GM10847 (cell line): ENCODE results near the gene SF3A1.
A peak's percentile ranks its signal among the peaks of the same experiment; 100 is the strongest.

ENCODE experiments used
- POLR2A ChIP-seq: IDR thresholded peaks from 2 replicates; pipeline ENCODE4 v1.6.1; 2011; ENCODE audit not compliant: insufficient read length; ENCODE audit errors: extremely low read depth

Gene SF3A1

DNA sequence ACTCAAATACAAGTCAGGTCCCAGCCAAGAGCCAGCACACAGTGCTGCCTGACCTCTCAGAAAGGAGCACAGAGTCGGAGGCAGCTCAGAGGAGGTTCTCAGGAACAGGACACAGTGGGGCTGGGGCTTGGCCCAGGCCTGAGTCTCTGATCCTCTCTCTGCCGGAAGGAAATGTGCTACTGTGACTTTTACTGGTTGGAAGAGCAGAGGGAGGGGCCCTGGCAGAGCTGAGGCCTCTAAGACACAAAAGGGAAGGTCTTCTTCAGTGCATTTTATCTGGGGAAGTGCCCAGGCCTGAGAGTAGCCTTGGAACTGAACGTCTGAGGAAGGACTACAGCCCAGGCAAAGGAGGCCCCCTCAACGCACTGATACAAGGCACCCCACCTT is 51.2 kb downstream of the SF3A1 start:
- TF ChIP-seq POLR2A: peak; percentile 54

DNA sequence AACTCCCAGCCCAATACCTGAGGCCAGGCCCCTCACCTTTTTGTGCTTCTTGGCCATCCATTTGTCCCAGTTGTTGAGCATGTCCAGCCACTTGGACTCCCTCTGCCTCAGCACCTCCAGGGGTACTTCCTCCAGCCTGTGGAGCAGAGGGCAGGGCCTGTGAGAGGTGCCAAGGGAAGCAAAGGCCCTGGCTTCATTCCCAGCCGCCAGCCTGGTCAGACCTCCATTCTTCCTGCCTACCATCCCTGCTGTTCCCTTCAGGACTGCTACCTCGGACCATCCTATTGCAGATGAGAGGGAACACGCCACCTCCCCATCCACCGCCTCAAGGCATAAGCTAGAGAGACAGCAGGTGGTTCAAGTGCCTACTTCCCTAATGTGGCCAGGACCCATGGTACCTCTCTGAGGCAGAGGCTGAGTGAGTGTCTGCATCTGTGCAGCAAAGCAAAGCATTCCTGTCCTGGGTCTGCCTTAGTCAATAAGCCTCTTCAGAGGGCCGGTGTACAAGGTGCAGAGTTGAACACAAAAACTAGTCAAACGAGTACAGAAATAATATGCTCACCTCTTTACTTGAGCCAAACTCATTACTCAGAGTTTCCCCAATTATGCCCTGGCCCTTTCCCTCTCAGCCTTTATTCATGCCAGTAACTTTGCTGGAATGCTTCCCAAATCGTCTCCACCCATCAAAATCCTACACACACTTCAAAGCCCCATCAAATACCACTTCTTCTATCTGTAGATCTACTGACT is 52.0 kb downstream of the SF3A1 start:
- no peak for TF ChIP-seq POLR2A

DNA sequence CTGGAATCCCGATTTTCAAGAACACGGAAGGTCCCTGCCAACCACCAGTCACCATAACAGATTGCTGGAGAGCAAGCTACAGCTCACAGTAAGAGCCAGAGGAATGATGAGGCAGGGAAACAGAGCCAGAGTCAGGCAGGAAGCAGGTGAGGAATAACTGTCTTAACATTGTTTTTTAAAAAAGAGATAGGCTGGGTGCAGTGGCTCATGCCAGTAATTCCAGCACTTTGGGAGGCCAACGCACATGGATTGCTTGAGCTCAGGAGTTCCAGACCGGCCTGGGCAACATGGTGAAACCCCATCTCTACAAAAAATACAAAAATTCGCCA is 53.9 kb downstream of the SF3A1 start:
- TF ChIP-seq POLR2A: no peak

DNA sequence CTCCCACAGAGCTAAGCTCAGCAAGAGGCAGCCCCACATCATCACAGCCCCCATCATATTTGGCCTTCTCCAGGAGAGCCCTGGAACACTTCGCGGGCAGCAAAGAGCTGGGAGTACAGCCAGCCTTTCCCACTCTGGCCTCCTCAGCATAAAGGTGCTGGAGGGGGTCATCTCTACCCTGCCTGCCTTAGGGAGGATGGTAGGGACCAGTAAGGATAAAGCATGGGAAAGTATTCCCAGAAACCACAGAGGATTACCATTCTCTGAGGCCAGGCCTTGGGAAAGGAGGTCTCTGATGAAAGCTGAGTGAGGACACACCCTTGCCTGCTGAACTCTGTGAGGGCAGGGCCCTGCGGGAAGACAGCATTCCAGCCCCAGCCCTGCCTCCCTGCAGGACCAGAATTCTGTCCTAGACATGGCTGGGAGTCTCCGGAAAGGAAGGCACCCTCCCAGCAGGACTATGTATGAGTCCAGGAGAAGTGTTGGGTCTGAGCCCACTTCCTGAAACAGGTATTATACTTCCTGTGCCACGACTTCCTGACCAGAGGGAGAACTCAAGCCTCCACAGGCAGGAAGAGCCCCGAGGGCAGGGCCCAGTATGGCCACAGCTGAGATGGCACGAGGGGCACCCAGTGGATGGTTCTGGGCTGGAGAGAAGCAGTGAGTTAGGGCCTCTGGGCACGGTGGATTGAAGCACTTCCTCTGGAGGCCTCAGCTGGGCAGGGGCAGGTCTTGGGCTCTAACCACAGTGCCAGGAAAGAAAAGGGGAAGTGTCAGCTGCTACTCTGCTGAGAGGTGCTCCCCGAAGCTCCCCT is 54.5 kb downstream of the SF3A1 start:
- no peak for TF ChIP-seq POLR2A

DNA sequence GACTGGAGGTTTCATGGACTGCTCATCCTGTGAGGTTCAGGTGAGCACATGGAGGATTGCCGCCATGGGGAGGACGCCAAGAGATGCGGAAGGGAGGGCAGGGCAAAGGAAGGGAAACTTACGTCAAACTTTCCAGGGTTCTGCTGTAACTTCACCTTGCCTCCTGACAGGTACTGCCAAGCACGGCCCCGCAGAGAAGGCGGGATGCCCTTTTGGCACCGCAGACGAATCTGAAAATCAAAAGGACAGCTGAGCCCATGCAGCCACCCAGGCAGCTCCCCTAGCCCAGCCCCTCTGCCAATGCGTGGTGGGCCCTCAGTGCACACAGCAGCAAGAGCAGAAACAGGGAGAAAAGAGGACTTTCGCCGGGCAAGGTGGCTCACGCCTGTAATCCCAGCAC is 57.4 kb downstream of the SF3A1 start:
- no peak for TF ChIP-seq POLR2A

DNA sequence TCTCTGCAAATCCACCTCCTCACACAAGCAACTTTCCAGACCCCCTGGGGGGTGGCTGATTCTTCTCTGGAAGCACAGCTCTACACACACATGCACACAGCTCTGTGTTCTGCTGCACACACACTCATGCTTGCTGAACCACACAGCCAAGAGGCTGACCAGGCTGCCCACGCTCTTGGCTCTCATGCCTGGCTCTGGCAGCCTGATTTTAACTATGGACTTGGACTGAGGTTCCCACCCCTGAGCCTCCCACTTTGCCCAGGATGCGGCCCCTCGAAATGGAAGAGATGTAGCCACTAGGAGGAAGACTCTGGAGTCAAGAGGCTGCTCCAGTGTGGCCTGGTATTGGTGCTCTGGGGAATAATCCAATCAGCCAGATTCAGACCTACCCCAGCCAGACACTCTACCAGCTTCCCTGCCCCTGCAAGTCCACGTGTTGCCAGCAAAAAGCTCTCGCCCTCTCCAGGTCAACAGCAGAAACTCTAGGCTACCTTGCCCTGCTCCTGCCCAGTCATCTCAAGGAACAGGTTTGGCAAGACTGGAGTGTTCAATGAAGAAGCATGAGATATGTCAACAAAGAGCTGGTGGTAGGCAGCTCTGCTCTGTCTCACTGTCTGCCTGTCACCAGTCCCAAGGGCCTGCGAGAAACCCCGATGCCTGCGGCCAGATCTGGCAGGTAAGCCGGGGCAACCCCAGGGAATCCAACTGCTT is 58.5 kb downstream of the SF3A1 start:
- TF ChIP-seq POLR2A: no peak

DNA sequence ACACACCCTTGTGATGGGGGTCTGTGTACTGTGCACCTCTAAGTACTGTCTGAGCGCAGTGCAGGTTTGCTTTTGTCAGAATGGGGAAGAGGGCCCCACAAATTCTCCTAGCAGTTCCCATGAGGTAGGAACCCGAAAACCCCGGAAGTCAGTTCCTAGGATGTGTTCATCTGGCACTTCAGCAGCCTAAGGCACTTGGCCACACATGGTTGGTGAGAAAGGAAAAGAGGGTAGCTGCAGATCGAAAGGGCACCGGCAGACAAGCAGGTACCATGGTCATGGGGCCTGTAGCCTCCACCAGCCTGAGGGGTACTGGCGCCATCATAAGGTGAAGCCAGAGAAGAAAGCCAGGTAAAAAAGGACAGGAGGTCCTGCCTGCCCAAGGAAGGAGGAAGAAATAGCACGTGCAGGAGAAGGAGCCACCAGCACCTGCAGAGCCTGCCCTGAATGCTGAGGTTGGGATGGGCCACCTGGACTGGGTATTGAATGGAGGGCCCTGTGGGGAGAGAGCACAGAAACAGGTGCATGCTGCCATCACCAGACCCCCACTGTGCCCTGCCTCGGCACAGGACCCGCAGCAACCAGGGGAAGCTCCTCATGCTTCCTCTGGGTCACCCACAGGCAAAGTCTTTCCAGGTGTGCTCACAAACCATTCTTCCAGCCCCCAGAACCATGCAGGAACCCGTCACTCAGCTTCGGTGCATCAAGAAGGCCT is 59.3 kb downstream of the SF3A1 start:
- TF ChIP-seq POLR2A: no peak

DNA sequence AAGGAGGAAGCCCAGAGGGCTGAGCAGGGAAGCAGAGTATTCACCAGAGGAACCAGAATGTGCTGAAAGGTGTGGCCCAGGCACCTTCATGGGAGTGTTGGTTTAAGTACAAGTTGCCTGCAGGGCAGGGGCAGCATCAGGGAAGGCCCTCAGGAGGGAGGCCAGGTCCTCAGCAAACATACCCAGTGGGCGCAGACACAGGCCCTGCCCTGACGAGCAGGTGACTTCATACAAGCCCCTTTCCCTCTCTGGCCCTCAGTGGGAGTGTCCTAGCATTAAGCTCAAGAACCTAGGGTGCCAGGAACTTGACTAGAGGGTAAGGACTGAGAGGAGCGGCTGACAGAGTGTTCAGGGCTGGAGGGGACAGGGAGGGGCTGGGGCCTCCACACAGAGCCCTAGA is 59.9 kb downstream of the SF3A1 start:
- TF ChIP-seq POLR2A: no peak

DNA sequence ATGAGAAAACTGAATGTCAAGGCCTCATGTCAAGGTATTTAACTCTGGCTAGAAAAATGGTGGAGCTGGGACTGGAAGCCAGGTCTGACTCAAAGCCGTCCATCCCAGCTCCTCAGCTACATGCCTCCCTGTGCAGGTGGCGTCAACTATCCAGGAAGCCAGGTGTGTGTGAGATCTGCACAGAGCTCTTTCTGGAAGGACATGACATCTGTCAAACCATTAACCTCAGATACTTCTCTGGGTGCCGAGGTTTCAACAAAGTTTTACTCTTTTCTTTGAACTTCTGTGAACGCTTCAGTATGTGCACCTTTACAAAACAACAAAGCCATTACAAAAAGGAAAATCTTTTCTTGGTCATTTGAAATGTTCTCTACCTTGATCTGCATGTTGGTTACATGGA is 60.4 kb downstream of the SF3A1 start:
- TF ChIP-seq POLR2A: no peak

DNA sequence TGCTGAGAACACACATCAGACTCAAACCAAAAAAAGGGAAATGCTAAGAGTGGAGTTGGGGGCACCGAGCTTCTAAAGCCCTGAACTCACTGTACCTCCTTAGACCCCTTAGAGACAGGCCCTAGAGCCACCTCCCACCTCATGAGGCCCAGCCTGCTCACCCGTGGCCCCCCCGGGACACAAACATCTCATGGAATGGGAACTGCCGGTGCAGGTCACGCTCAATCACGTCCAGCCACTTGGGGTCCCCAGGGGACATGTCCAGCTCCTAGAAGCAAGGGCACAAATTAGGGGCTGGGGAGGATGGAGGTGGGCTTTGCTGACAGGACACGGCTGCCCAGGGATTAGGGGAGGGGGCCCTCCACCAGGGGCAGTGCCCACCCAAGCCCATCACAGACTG is 61.1 kb downstream of the SF3A1 start:
- TF ChIP-seq POLR2A: no peak

DNA sequence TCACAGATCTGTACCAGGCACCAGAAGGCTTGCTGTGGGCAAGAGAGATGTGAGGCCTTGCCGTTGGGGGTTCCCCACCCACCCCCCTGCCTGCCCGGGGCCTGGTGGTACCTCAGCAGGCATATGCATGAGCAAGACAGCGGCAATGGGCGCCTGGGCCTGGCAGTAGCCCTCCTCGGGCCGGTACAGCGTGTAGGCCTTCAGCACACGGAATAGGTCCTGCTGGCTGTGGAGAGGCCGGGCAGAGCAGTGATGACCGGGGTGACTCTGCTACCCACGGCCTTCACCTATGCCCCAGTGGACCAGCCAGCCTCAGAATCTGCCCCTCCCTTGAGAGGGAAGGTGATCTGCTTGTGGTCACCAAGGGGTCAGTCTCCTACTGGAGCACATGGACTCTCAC is 61.9 kb downstream of the SF3A1 start:
- no peak for TF ChIP-seq POLR2A

DNA sequence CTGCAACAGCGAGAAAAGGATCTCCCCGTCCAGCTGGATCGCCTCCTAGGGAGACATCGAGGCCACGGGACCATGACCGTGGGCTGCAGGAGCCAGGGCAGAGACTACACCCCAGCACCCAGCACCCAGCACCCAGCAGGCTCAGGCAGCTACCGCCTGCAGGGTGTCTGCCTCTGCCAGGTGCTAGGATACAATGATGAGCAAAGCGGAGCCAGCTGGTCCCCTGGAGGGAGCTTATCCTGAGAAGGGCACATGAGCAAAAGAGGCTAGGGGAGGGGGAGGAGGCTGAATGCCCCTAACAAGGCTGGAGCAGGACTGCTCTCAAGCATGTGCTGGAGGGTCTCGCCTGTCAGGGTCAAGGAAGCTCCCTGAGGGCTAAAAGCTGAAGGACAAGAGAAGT is 62.6 kb downstream of the SF3A1 start:
- TF ChIP-seq POLR2A: no peak

DNA sequence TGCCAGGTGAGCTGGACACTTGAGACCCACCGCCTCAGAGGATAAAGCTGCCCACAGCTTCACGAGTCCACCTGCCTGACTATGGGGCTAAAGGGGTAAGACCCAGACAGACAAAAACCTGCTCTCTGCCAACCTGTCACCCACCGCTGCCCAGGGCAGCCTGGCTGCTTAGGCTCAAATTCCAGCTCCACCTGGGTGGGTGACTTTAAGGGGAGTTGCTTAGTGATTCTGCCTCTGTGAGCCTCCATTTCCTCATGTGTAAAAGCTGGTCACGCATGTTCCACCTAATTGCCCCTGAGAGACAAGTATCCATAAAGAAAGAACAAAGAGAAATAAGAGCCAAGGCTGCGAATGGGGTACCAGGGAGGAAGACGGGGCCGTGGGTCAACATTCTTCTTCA is 63.7 kb downstream of the SF3A1 start:
- no peak for TF ChIP-seq POLR2A

DNA sequence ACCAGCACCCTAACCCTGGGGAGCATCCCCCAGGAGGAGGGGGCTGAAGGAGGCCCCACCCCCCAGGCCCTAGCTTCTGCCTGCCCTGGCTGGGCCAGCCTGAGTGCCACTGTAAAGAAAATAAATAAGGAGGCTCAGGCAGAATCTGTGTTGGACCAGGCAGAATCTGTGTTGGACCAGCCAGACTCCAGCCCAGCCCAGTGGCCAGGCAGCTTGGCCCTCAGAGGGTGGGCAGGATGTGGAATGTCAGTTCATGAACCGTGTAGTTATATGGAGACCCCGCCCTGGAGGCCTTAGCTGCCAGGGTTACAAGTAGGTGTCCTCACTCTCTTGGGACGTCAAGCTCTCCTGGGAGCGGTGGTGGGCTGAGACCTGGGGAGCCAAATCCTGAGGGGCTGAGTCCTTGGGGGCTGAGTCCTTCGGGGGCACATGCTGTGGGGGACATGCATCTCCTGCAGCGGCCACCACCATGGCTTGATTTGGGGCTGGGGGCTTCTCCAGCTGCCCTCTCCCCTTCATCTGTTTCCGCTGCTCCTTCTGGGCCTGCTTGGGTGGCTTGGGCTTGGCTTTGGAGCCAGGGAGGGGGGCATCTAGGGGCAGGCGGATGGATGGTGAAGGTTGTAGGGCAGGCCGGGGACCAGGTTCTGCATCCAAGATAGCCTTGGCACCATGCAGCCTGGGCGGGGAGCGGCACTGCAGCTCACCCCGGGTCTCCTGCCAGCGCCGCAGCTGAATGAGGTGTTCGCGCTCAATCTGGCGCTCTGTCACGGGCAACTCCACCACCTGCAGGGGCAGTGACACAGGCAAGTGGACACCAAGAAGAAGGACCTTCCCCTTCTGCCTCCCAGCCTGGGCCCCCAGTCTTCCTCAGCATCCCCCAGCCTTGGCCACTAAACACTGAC is 64.4 kb downstream of the SF3A1 start:
- TF ChIP-seq POLR2A: no peak
